ENCODE data around the gene CEACAM5. TPM values are rescaled to one million over a fixed set of nuclear protein-coding genes. Genes with fewer than 3 reads are reported as not detected.

The CEACAM5 gene
- total and polyA plus RNA-seq, 2 experiments from 2014 or later: 1.5 to 2.7 TPM

GRCh38 chr19:41769608-41770007 lies 61.2 kb downstream of the CEACAM5 start:
- DNase-seq (ENCODE audit: low spot score): no peak
- Histone ChIP-seq H3K4me3 (no peak overlapping the region), H3K4me2 (no peak overlapping the region), H2AFZ (no peak overlapping the region), H4K20me1 (ENCODE audit: insufficient read depth, poor library complexity, severe bottlenecking) (no peaks in the 10 kb centered on the region), H3K27ac (no peak overlapping the region), H3K79me2 (no peaks in the 10 kb centered on the region), H3K36me3 (replicated peaks; ENCODE audit: insufficient read depth, low read depth) (no peaks in the 10 kb centered on the region), H3K27me3 (no peaks in the 10 kb centered on the region), H3K4me1 (ENCODE audit: insufficient read depth) (no peaks in the 10 kb centered on the region), H3K9me2 (replicated peaks; ENCODE audit: insufficient read depth) (no peaks in the 10 kb centered on the region), H3K9me3 (ENCODE audit: low read depth) (no peaks in the 10 kb centered on the region)
- no peak for TF ChIP-seq EZH2 (IDR thresholded peaks at IDR 0.05; ENCODE audit: borderline replicate concordance)
- 82% methylated on average over 4 of the region's 4 CpGs for WGBS (ENCODE audit: low lambda C conversion rate, missing lambda C conversion rate)

- Histone ChIP-seq H2AFZ (no peak overlapping the region), H4K20me1 (ENCODE audit: insufficient read depth, poor library complexity, severe bottlenecking) (no peaks in the 10 kb centered on the region), H3K27ac (no peak overlapping the region), H3K4me2 (no peak overlapping the region), H3K36me3 (replicated peaks; ENCODE audit: insufficient read depth, low read depth) (no peaks in the 10 kb centered on the region), H3K9me2 (replicated peaks; ENCODE audit: insufficient read depth) (no peaks in the 10 kb centered on the region), H3K9me3 (ENCODE audit: low read depth) (no peaks in the 10 kb centered on the region), H3K27me3 (no peaks in the 10 kb centered on the region), H3K4me1 (ENCODE audit: insufficient read depth) (no peaks in the 10 kb centered on the region), H3K4me3 (no peak overlapping the region), H3K79me2 (no peaks in the 10 kb centered on the region)
- no peak for DNase-seq (ENCODE audit: low spot score)
- no peak for TF ChIP-seq CTCF (IDR thresholded peaks at IDR 0.05; ENCODE audit: poor library complexity)
- no peak for TF ChIP-seq EZH2 (IDR thresholded peaks at IDR 0.05; ENCODE audit: borderline replicate concordance)
- TF ChIP-seq EZH2phosphoT487 (IDR thresholded peaks at IDR 0.05; ENCODE audit: low read depth, severe bottlenecking, unreplicated experiment): no peak
- WGBS (ENCODE audit: low lambda C conversion rate, missing lambda C conversion rate): 74% methylated on average over 2 of the region's 2 CpGs
Observed at GRCh38 chr19:41771410-41771809, 63.0 kb downstream of the CEACAM5 start.

- Histone ChIP-seq H3K4me2 (no peak overlapping the region), H3K79me2 (no peaks in the 10 kb centered on the region), H3K4me1 (ENCODE audit: insufficient read depth) (no peaks in the 10 kb centered on the region), H4K20me1 (ENCODE audit: insufficient read depth, poor library complexity, severe bottlenecking) (no peaks in the 10 kb centered on the region), H3K4me3 (no peak overlapping the region), H3K27me3 (no peaks in the 10 kb centered on the region), H3K9me2 (replicated peaks; ENCODE audit: insufficient read depth) (no peaks in the 10 kb centered on the region), H3K9me3 (ENCODE audit: low read depth) (no peaks in the 10 kb centered on the region), H3K27ac (peak overlapping the region; percentile 84), H3K36me3 (replicated peaks; ENCODE audit: insufficient read depth, low read depth) (no peaks in the 10 kb centered on the region), H2AFZ (no peak overlapping the region)
- peak; percentile 61 for DNase-seq (ENCODE audit: low spot score)
- 48% methylated on average over 6 of the region's 6 CpGs for WGBS (ENCODE audit: low lambda C conversion rate, missing lambda C conversion rate)
- TF ChIP-seq CTCF (IDR thresholded peaks at IDR 0.05; ENCODE audit: poor library complexity) (no peak), EZH2 (IDR thresholded peaks at IDR 0.05; ENCODE audit: borderline replicate concordance) (no peak), EZH2phosphoT487 (IDR thresholded peaks at IDR 0.05; ENCODE audit: low read depth, severe bottlenecking, unreplicated experiment) (no peak)
Observed at GRCh38 chr19:41774515-41774980, 66.1 kb downstream of the CEACAM5 start.

- Histone ChIP-seq H2AFZ (no peak overlapping the region), H3K4me2 (no peak overlapping the region), H3K9me2 (replicated peaks; ENCODE audit: insufficient read depth) (no peaks in the 10 kb centered on the region), H3K9me3 (ENCODE audit: low read depth) (no peaks in the 10 kb centered on the region), H3K79me2 (no peaks in the 10 kb centered on the region), H3K36me3 (replicated peaks; ENCODE audit: insufficient read depth, low read depth) (no peaks in the 10 kb centered on the region), H3K4me1 (ENCODE audit: insufficient read depth) (no peaks in the 10 kb centered on the region), H4K20me1 (ENCODE audit: insufficient read depth, poor library complexity, severe bottlenecking) (no peaks in the 10 kb centered on the region), H3K4me3 (no peak overlapping the region), H3K27ac (no peak overlapping the region), H3K27me3 (no peaks in the 10 kb centered on the region)
- no peak for DNase-seq (ENCODE audit: low spot score)
- TF ChIP-seq EZH2 (IDR thresholded peaks at IDR 0.05; ENCODE audit: borderline replicate concordance): no peak
- TF ChIP-seq EZH2phosphoT487 (IDR thresholded peaks at IDR 0.05; ENCODE audit: low read depth, severe bottlenecking, unreplicated experiment): no peak
- no peak for TF ChIP-seq CTCF (IDR thresholded peaks at IDR 0.05; ENCODE audit: poor library complexity)
- 69% methylated on average over 2 of the region's 2 CpGs for WGBS (ENCODE audit: low lambda C conversion rate, missing lambda C conversion rate)
Observed at GRCh38 chr19:41776700-41777099, 68.3 kb downstream of the CEACAM5 start.

Other genes starting within 250 kb of the CEACAM5 start
- gene CEACAM21, start 132.5 kb upstream of the CEACAM5 start, total RNA-seq: 0.33 TPM in 1 of 2 replicates, not detected in the other
- not detected in 2 replicates for gene CEACAM21, start 132.5 kb upstream of the CEACAM5 start, polyA plus RNA-seq
- gene CEACAM4, start 81.6 kb upstream of the CEACAM5 start, total RNA-seq: not detected in 2 replicates
- not detected in 2 replicates for gene CEACAM4, start 81.6 kb upstream of the CEACAM5 start, polyA plus RNA-seq
- gene CEACAM7, start 20.4 kb upstream of the CEACAM5 start, total RNA-seq: 2.7 and 6.3 TPM in 2 replicates
- not detected in 2 replicates for gene CEACAM7, start 20.4 kb upstream of the CEACAM5 start, polyA plus RNA-seq
- gene CEACAM6, start 46.9 kb downstream of the CEACAM5 start, total RNA-seq: 7.9 and 16.0 TPM in 2 replicates
- gene CEACAM6, start 46.9 kb downstream of the CEACAM5 start, polyA plus RNA-seq: 4.5 and 5.3 TPM in 2 replicates
- not detected in 2 replicates for gene CEACAM3, start 88.0 kb downstream of the CEACAM5 start, total RNA-seq
- gene CEACAM3, start 88.0 kb downstream of the CEACAM5 start, polyA plus RNA-seq: not detected in 2 replicates
- gene LYPD4, start 136.1 kb downstream of the CEACAM5 start, total RNA-seq: not detected in 2 replicates
- not detected in 2 replicates for gene LYPD4, start 136.1 kb downstream of the CEACAM5 start, polyA plus RNA-seq
- not detected in 2 replicates for gene DMRTC2, start 136.4 kb downstream of the CEACAM5 start, total RNA-seq
- not detected in 2 replicates for gene DMRTC2, start 136.4 kb downstream of the CEACAM5 start, polyA plus RNA-seq
- 740 and 840 TPM in 2 replicates for gene RPS19, start 151.6 kb downstream of the CEACAM5 start, total RNA-seq
- 1,425 and 1,529 TPM in 2 replicates for gene RPS19, start 151.6 kb downstream of the CEACAM5 start, polyA plus RNA-seq
- 0.37 TPM in 1 of 2 replicates, not detected in the other for gene CD79A, start 168.7 kb downstream of the CEACAM5 start, total RNA-seq
- 0.27 TPM in 1 of 2 replicates, not detected in the other for gene CD79A, start 168.7 kb downstream of the CEACAM5 start, polyA plus RNA-seq
- gene ARHGEF1, start 174.6 kb downstream of the CEACAM5 start, total RNA-seq: 22.1 and 29.7 TPM in 2 replicates
- 67.8 and 71.7 TPM in 2 replicates for gene ARHGEF1, start 174.6 kb downstream of the CEACAM5 start, polyA plus RNA-seq
- 0.53 TPM in 1 of 2 replicates, not detected in the other for gene ERFL, start 219.8 kb downstream of the CEACAM5 start, total RNA-seq
- gene ERFL, start 219.8 kb downstream of the CEACAM5 start, polyA plus RNA-seq: not detected in 2 replicates

All from hepatocyte (in vitro differentiated cells).